ENCODE data around the gene PEX11G. TPM values are rescaled to one million over a fixed set of nuclear protein-coding genes. Genes with fewer than 3 reads are reported as not detected.

PEX11G gene
- total RNA-seq, 1 donor from 2014 or later, result 0.97 TPM

Other genes starting within 250 kb of the PEX11G start
- 71.9 TPM for gene INSR, start 194.6 kb downstream of the PEX11G start, total RNA-seq
- gene ARHGEF18, start 140.1 kb downstream of the PEX11G start, total RNA-seq, result 7.0 TPM
- 92.1 TPM for gene ZNF358, start 27.1 kb upstream of the PEX11G start, total RNA-seq
- 17.5 TPM for gene MCOLN1, start 33.6 kb upstream of the PEX11G start, total RNA-seq
- 50.4 TPM for gene PNPLA6, start 46.7 kb upstream of the PEX11G start, total RNA-seq
- 1.0 TPM for gene CAMSAP3, start 106.8 kb upstream of the PEX11G start, total RNA-seq
- 23.5 TPM for gene XAB2, start 140.5 kb upstream of the PEX11G start, total RNA-seq
- 208 TPM for gene PET100, start 140.8 kb upstream of the PEX11G start, total RNA-seq
- 3.9 TPM for gene PCP2, start 144.7 kb upstream of the PEX11G start, total RNA-seq
- 7.0 TPM for gene STXBP2, start 148.1 kb upstream of the PEX11G start, total RNA-seq
- 0.48 TPM for gene RETN, start 180.0 kb upstream of the PEX11G start, total RNA-seq
- gene MCEMP1, start 188.1 kb upstream of the PEX11G start, total RNA-seq, result 0.67 TPM
- 116 TPM for gene TRAPPC5, start 191.8 kb upstream of the PEX11G start, total RNA-seq
- gene FCER2, start 213.1 kb upstream of the PEX11G start, total RNA-seq, result 0.56 TPM
- 1.1 TPM for gene CLEC4G, start 243.1 kb upstream of the PEX11G start, total RNA-seq